ENCODE measurements around the gene PPM1E.

GRCh38 chr17:58829172-58829637 lies 73.6 kb downstream of the PPM1E start:
- TF ChIP-seq CBX5 (IDR thresholded peaks at IDR 0.05; ENCODE audit: low read depth, low read length) (no peak), KDM5A (IDR thresholded peaks at IDR 0.05; ENCODE audit: low read length) (no peak), TBP (IDR thresholded peaks at IDR 0.05; ENCODE audit: low read depth, low read length) (no peak), CTCF (IDR thresholded peaks at IDR 0.05; ENCODE audit: control extremely low read depth in 1 of 3, insufficient read depth in 1 of 3, low read depth in 1 of 3, low read length in 3 of 3) (no peak)

Measured in H1 (cell line).